HG03108 (cell line): ENCODE results near the gene GPC5.
"Not testable (repeated sequence)": the region's sequence is repeated elsewhere in the genome, so short reads cannot be mapped to it uniquely, and the experiment has no call there.

Experiments
- ATAC-seq: cut with Tn5 transposase; IDR thresholded peaks from one replicate; pipeline ENCODE4 v1.9.1; 2021; ENCODE audit warnings: moderate library complexity; ENCODE audit not compliant: unreplicated experiment

GPC5 gene

GRCh38 chr13:92500192-92500591 is 1101.8 kb downstream of the GPC5 start:
- ATAC-seq, result no peak

GRCh38 chr13:92510416-92510815 is 1112.0 kb downstream of the GPC5 start:
- no peak for ATAC-seq

GRCh38 chr13:92512852-92513251 is 1114.4 kb downstream of the GPC5 start:
- no peak for ATAC-seq

- no peak for ATAC-seq
These were observed 1115.3 kb downstream of the GPC5 start for GRCh38 chr13:92513672-92514071.

GRCh38 chr13:92514420-92515125 is 1116.2 kb downstream of the GPC5 start:
- ATAC-seq, result no peak

GRCh38 chr13:92516878-92517277 is 1118.5 kb downstream of the GPC5 start:
- not testable (repeated sequence) for ATAC-seq

GRCh38 chr13:92518622-92519021 is 1120.2 kb downstream of the GPC5 start:
- not testable (repeated sequence) for ATAC-seq

- no peak for ATAC-seq
These were observed 1131.9 kb downstream of the GPC5 start for GRCh38 chr13:92530364-92530763.

GRCh38 chr13:92535222-92536006 is 1137.0 kb downstream of the GPC5 start:
- no peak for ATAC-seq

- ATAC-seq, result no peak
These were observed 1139.0 kb downstream of the GPC5 start for GRCh38 chr13:92537471-92537870.

- no peak for ATAC-seq
These were observed 1139.7 kb downstream of the GPC5 start for GRCh38 chr13:92538164-92538563.

- not testable (repeated sequence) for ATAC-seq
These were observed 1140.7 kb downstream of the GPC5 start for GRCh38 chr13:92539148-92539547.

GRCh38 chr13:92547266-92547665 is 1148.8 kb downstream of the GPC5 start:
- ATAC-seq, result no peak

GRCh38 chr13:92549276-92549675 is 1150.9 kb downstream of the GPC5 start:
- no peak for ATAC-seq

GRCh38 chr13:92553470-92554114 is 1155.2 kb downstream of the GPC5 start:
- ATAC-seq, result no peak

- ATAC-seq, result no peak
These were observed 1162.5 kb downstream of the GPC5 start for GRCh38 chr13:92560883-92561282.

GRCh38 chr13:92564942-92565341 is 1166.5 kb downstream of the GPC5 start:
- no peak for ATAC-seq

GRCh38 chr13:92566767-92567166 is 1168.3 kb downstream of the GPC5 start:
- ATAC-seq, result no peak

GRCh38 chr13:92572190-92572589 is 1173.8 kb downstream of the GPC5 start:
- ATAC-seq, result no peak

- no peak for ATAC-seq
These were observed 1175.1 kb downstream of the GPC5 start for GRCh38 chr13:92573467-92574057.

GRCh38 chr13:92574499-92574898 is 1176.1 kb downstream of the GPC5 start:
- no peak for ATAC-seq
